SK-N-MC (cell line): ENCODE data around the gene HELZ.
A peak's percentile ranks its signal among the peaks of the same experiment; 100 is the strongest.

Experiments
- DNase-seq: peaks from one replicate; pipeline ENCODE4 v3.0.0-alpha.2; 2011; ENCODE audit warnings: low read depth, low spot score
- H3K27ac ChIP-seq: fragments of 200-600 bp; sonication (generic); 2 replicates; pipeline ENCODE4 v1.5.1; 2016; ENCODE audit warnings: mixed run types
- H3K36me3 ChIP-seq: fragments of 200-600 bp; sonication (generic); 2 replicates; pipeline ENCODE4 v1.6.1; 2017; ENCODE audit warnings: antibody characterized with exemption, low read length, mixed read lengths; ENCODE audit not compliant: insufficient read depth
- H3K4me3 ChIP-seq: fragments of 200-600 bp; sonication (generic); 2 replicates; pipeline ENCODE4 v1.5.1; 2016
- H3K9ac ChIP-seq: fragments of 200-600 bp; sonication (generic); 2 replicates; pipeline ENCODE4 v1.8.0; 2017; ENCODE audit warnings: mixed run types, mixed read lengths; ENCODE audit not compliant: insufficient read length
- H3K9me3 ChIP-seq: fragments of 200-600 bp; sonication (generic); 2 replicates; pipeline ENCODE4 v1.6.1; 2017; ENCODE audit warnings: low read depth, mild to moderate bottlenecking, antibody characterized with exemption, low read length, moderate library complexity, mixed read lengths
- EZH2 ChIP-seq: fragments of 200-600 bp; sonication (generic); IDR thresholded peaks from one replicate; pipeline ENCODE4 v1.6.1; 2017; ENCODE audit warnings: antibody characterized with exemption
- FOXP2 ChIP-seq: optimal IDR thresholded peaks from 2 replicates; pipeline ENCODE3; 2011; ENCODE audit warnings: mild to moderate bottlenecking, moderate library complexity; ENCODE audit not compliant: insufficient read depth; ENCODE audit errors: extremely low read length, control extremely low read depth
- POLR2AphosphoS5 ChIP-seq: IDR thresholded peaks from 2 replicates; pipeline ENCODE4 v1.6.1; 2012; ENCODE audit warnings: mild to moderate bottlenecking, low read depth, low read length, borderline replicate concordance

Gene HELZ

DNA sequence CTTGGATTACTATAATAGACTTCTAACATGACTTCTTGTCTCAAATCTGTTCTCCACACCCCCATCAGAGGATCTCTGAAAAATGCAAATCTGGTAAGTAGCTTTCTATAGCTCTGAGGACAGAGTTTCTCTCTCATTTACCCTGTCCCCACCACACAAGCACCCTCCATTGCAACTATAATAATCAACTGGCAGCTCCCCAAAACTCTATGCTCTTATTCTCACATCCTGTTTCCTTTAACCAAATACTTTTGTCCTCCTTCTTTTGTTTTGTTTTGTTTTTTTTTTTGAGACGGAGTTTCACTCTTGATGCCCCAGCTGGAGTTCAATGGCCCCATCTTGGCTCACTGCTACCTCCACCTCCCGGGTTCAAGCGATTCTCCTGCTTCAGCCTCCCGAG lies 73.4 kb downstream of the HELZ start:
- no peak overlapping the region for H3K4me3 ChIP-seq
- DNase-seq, result no peak

DNA sequence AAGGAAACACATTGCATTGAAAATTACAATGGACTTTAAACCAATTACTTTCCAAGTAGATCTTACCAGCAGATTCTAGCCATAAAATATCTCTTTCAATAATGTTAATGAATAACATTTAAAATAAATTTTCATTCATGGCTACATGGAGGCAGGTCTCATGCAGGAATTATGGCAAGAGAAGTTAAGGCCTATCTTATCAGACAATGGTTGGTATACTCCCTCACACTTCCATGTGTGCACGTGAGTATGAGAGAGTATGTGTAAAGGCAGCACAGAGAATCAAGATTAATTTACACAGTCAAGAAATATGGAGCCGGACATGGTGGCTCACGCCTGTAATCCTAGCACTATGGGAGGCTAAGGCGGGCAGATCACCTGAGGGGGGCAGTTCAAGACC lies 76.5 kb downstream of the HELZ start:
- no peak overlapping the region for H3K4me3 ChIP-seq
- no peaks in the 10 kb centered on the region for H3K9me3 ChIP-seq
- no peak overlapping the region for H3K27ac ChIP-seq
- TF ChIP-seq FOXP2, result no peak
- no peak for TF ChIP-seq POLR2AphosphoS5
- no peak for TF ChIP-seq EZH2
- no peak for DNase-seq
- H3K9ac ChIP-seq, result no peak overlapping the region
- H3K36me3 ChIP-seq, result peaks cover 41% of the 10 kb centered on the region

More for the DNA sequence above, 73.4 kb downstream of the HELZ start:
- Histone ChIP-seq H3K9me3 (no peaks in the 10 kb centered on the region), H3K9ac (no peak overlapping the region), H3K27ac (no peak overlapping the region), H3K36me3 (peaks cover 33% of the 10 kb centered on the region)
- no peak for TF ChIP-seq FOXP2

DNA sequence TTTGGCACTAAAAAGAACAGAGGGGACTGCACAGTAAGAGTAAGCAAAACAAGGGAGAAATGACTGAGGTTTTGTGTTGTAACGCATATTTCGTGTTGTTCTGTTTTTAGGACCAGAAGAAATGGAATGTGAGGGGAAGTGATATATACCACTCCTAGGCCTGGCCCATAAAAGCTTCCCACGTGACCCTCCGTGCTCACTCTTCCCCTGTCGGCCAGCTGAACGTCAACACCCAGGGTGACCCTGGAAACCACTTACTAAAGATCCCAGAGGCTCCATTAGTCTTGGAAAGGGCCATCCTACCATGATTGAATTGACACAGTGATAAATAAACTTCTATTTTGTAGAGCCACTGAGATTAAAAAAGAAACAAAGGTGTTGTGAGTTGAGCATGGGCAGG lies 79.8 kb downstream of the HELZ start:
- Histone ChIP-seq H3K36me3 (peaks cover 47% of the 10 kb centered on the region), H3K9me3 (no peaks in the 10 kb centered on the region), H3K9ac (no peak overlapping the region), H3K27ac (no peak overlapping the region), H3K4me3 (no peak overlapping the region)
- TF ChIP-seq POLR2AphosphoS5, result no peak
- DNase-seq, result no peak

DNA sequence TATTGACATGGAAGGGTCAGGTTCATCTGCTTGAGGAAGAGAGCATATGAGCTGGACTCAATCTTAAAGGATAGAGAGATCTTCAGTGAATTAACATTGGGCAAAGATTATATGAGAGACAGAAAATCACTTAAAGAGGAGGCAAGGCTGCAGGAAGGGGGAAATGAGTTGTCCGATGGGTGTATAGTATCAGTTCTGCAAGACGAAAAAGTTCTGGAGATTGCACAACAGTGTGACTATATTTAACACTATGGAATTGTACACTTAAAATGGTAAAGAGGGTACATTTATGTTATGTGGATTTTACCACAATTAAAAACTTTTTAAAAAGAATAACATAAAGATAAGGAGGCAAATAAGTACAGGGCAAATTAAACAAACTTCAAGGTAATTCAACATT lies 80.7 kb downstream of the HELZ start:
- no peaks in the 10 kb centered on the region for H3K9me3 ChIP-seq
- TF ChIP-seq POLR2AphosphoS5, result no peak
- TF ChIP-seq EZH2, result no peak
- no peak overlapping the region for H3K27ac ChIP-seq
- H3K9ac ChIP-seq, result no peak overlapping the region
- H3K4me3 ChIP-seq, result no peak overlapping the region
- H3K36me3 ChIP-seq, result peaks cover 56% of the 10 kb centered on the region
- no peak for DNase-seq

DNA sequence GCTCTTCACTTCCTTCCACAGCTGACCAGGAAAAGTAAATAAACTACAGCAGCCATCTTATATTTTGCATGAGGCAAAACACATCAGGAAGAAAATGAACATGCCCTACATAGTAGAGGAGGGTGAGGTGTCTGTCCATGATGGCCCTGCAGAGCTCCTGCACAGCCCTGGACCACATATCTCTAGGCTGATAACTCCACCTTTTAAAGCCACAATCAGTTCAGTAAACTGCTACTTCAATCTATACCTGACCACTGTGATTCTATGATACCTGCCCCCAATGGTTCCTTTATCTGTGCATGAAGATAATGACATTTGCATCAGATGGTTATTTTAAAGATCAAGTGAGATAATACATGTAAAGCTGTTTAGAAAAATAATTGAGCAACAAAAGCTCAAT lies 82.2 kb downstream of the HELZ start:
- peaks cover 63% of the 10 kb centered on the region for H3K36me3 ChIP-seq
- no peak overlapping the region for H3K4me3 ChIP-seq
- H3K9me3 ChIP-seq, result no peaks in the 10 kb centered on the region
- H3K27ac ChIP-seq, result no peak overlapping the region
- no peak for DNase-seq
- no peak overlapping the region for H3K9ac ChIP-seq
- no peak for TF ChIP-seq FOXP2
- TF ChIP-seq POLR2AphosphoS5, result no peak
- TF ChIP-seq EZH2, result no peak

DNA sequence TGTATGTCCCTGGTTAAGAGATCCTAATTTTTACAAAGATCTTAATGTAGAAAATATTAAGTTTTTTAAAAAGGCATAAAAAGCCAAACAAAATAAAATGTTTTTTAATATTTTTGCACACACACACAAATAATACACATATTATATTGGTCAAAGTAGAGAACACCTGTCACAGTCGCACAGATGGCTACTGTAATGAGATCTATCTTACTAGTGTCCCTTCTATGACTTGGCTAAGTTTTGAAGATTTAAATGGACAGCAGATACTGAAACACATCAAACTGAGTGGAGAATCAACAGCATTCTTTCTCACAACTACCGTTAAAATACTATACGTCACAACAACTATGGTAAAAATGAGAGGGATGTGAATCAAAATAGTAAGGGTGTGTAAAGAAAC lies 83.4 kb downstream of the HELZ start:
- DNase-seq, result no peak
- peaks cover 67% of the 10 kb centered on the region for H3K36me3 ChIP-seq
- H3K4me3 ChIP-seq, result no peak overlapping the region
- peak overlapping the region; percentile 55 for H3K27ac ChIP-seq
- H3K9me3 ChIP-seq, result no peaks in the 10 kb centered on the region
- no peak for TF ChIP-seq POLR2AphosphoS5
- no peak for TF ChIP-seq FOXP2
- TF ChIP-seq EZH2, result no peak
- H3K9ac ChIP-seq, result no peak overlapping the region

DNA sequence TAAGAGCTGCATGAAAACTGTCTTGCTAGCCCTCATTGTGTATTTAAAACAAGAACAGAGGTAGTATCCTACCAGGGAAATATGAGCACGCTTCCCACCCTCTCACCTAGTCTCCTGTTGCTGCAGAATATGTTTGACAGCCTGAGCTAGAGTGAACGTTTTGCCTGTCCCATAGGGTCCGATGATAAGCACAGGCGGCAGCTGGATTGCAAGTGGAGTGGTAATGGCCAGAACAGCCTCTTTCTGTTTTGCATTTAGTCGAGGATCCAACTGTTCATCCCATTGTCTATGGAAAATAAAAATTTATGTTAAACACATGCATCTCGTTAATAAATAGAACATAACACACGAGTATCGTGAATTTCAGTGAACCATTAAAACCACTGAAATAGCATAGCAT lies 84.2 kb downstream of the HELZ start:
- Histone ChIP-seq H3K9ac (no peak overlapping the region), H3K9me3 (no peaks in the 10 kb centered on the region), H3K27ac (peak overlapping the region; percentile 55), H3K36me3 (peaks cover 63% of the 10 kb centered on the region), H3K4me3 (peak overlapping the region; percentile 11; the same call in 1 of the 2 replicates)
- TF ChIP-seq POLR2AphosphoS5, result no peak
- DNase-seq, result no peak

DNA sequence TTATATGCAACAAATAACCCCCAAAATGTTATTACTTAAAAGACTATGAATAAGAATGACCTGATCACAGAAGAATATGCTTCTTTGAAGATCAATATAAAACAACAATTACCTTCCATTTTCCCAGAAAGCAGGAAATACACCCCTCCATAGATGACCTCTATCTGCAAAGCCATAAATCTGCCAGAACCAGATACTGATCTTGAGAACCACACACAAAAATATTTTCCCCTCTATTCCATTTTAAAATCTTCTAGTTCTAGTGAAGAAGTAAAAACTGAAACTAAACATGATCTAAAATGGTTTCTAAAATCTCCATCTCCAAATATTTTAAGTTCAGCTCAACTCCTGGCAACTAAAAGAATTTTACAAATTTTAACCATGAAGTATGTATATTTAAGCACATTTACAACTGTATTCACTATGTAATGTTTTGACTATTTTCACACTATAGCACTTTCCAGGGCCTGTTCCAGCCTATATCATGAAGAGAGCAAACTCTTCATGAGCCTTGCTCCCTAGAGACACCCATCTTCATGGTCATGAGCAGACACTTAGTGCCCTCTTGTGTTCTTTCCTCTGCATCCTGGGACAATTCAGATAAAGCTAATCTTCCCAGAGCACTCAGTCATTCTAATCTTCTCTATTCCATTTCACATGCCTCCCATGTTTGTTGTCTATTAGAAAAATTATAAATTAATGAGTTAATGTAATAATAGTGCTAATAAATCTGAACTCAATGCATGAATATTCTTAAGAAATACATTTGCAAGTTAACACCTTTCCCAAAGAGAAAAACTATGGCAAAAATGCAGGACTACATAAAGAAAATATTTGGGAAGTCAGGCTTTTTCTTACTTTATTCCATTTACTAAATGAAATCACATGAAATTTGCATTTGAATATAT lies 87.0 kb downstream of the HELZ start:
- no peak overlapping the region for H3K4me3 ChIP-seq
- H3K9me3 ChIP-seq, result no peaks in the 10 kb centered on the region
- H3K9ac ChIP-seq, result no peak overlapping the region
- H3K27ac ChIP-seq, result no peak overlapping the region
- peaks cover 48% of the 10 kb centered on the region for H3K36me3 ChIP-seq
- DNase-seq, result peak; percentile 14
- TF ChIP-seq POLR2AphosphoS5 (no peak), EZH2 (no peak), FOXP2 (no peak)

DNA sequence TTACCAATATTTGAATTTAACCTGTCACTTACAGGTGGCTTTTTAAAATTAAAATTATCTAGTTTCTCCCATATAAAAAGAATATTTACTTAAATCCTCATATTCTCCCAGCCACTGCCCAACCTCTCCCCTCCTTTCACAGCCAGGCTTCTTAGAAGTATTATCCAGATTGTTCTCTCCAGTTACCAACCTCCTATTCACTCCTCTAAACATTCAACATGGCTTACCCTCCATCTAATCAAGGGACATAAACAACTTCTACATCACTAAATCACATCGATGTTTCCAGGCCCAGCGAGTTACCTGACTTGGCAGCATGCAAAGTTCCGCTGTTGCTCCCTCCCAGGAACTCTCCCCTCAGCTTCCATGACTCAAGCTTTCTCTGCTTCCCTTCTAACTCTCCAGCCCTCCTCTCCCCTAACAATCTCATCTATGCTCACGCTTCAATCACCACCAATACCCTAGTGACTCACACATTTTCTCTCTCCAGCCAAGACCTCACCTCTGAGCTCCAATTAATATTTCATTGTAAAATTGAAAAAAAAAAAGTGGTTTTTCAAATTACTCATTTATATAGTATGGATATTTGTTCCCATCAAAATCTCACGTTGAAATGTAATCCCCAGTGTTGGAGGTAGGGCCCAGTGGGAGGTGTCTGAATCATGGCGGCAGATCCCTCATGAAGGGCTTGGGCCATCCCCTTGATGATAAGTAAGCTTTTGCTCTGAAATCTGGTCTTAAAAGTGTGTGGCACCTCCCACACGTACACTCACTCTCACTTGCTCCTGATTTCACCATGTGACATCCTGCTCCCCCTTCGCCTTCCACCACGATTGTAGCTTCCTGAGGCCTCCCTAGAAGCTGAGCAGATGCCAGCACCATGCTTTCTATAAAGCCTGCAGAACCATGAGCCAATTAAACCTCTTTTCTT lies 88.5 kb downstream of the HELZ start:
- Histone ChIP-seq H3K27ac (no peak overlapping the region), H3K9ac (no peak overlapping the region), H3K9me3 (no peaks in the 10 kb centered on the region), H3K36me3 (peaks cover 48% of the 10 kb centered on the region), H3K4me3 (no peak overlapping the region)
- no peak for DNase-seq
- no peak for TF ChIP-seq FOXP2
- no peak for TF ChIP-seq POLR2AphosphoS5
- TF ChIP-seq EZH2, result no peak
